IMR-90 (cell line): ENCODE measurements around the gene PPBP. TPM values are rescaled to one million over a fixed set of nuclear protein-coding genes. Genes with fewer than 3 reads are reported as not detected.

ENCODE experiments used
- ATAC-seq: fragments of 200-7000 bp; cut with Tn5 transposase; 2 replicates; pipeline ENCODE4 v1.9.1; 2020; ENCODE audit warnings: low read depth, mild to moderate bottlenecking, moderate library complexity
- BruUV-seq: library from RNA; stranded (reverse); fragments of 400-500 nt; replicated peaks from 2 replicates; lab custom pipeline; 2021; lab: Mats Ljungman, UMichigan
- CTCF ChIA-PET: fragments of 300-600 bp; formaldehyde crosslinking; extraction: SDS; loops from one replicate; lab custom pipeline; 2021; ENCODE audit warnings: antibody characterized with exemption; lab: Yijun Ruan, JAX
- POLR2A ChIA-PET: fragments of 300-600 bp; sonication (Branson Sonifier 250); formaldehyde crosslinking; loops from one replicate; lab custom pipeline; 2022; ENCODE audit warnings: antibody characterized with exemption; ENCODE audit not compliant: unreplicated experiment; lab: Charles Lee
- DNase-seq: peaks from one replicate; pipeline ENCODE4 v3.0.0; 2013
- H2AFZ ChIP-seq: replicated peaks from 2 replicates; pipeline ENCODE3; 2013; ENCODE audit warnings: low read length, mild to moderate bottlenecking; ENCODE audit not compliant: poor library complexity
- H2AK5ac ChIP-seq: 2 replicates; pipeline ENCODE4 v1.6.1; 2013; ENCODE audit warnings: low read depth, low read length, inconsistent platforms
- H2AK9ac ChIP-seq: replicated peaks from 2 replicates; pipeline ENCODE3; 2013; ENCODE audit warnings: mild to moderate bottlenecking, low read depth, low read length, moderate library complexity; ENCODE audit not compliant: poor library complexity
- H2BK120ac ChIP-seq: 2 replicates; pipeline ENCODE4 v1.6.1; 2013; ENCODE audit warnings: low read depth, low read length, inconsistent platforms
- H2BK15ac ChIP-seq: 3 replicates; pipeline ENCODE4 v1.6.1; 2013; ENCODE audit warnings: low read depth, low read length, inconsistent platforms
- H2BK20ac ChIP-seq: 2 replicates; pipeline ENCODE4 v1.6.1; 2013; ENCODE audit warnings: low read depth, mild to moderate bottlenecking, inconsistent platforms, low read length, moderate library complexity
- H2BK5ac ChIP-seq: 2 replicates; pipeline ENCODE4 v1.6.1; 2013; ENCODE audit warnings: mild to moderate bottlenecking, low read depth, low read length, inconsistent platforms; ENCODE audit not compliant: poor library complexity, severe bottlenecking
- H3K14ac ChIP-seq: replicated peaks from 2 replicates; pipeline ENCODE4 v1.6.1; 2013; ENCODE audit warnings: low read depth, low read length, inconsistent platforms
- H3K18ac ChIP-seq: 2 replicates; pipeline ENCODE4 v1.6.1; 2013; ENCODE audit warnings: low read depth, low read length, control low read depth
- H3K23ac ChIP-seq: 2 replicates; pipeline ENCODE4 v1.6.1; 2013; ENCODE audit warnings: low read depth, low read length, inconsistent platforms
- H3K27ac ChIP-seq: 2 replicates; pipeline ENCODE4 v1.5.1; 2013; ENCODE audit warnings: mild to moderate bottlenecking, control low read depth, low read length; ENCODE audit not compliant: insufficient read depth
- H3K27me3 ChIP-seq: 2 replicates; pipeline ENCODE4 v1.6.1; 2013; ENCODE audit warnings: low read length; ENCODE audit not compliant: control insufficient read depth, insufficient read depth
- H3K36me3 ChIP-seq: 2 replicates; pipeline ENCODE4 v1.6.1; 2013; ENCODE audit warnings: low read length, mixed read lengths; ENCODE audit not compliant: control insufficient read depth, insufficient read depth
- H3K4ac ChIP-seq: 2 replicates; pipeline ENCODE4 v1.6.1; 2013; ENCODE audit warnings: low read depth, low read length, inconsistent platforms
- H3K4me1 ChIP-seq: 2 replicates; pipeline ENCODE4 v1.6.1; 2013; ENCODE audit warnings: low read length, mixed read lengths; ENCODE audit not compliant: control insufficient read depth, insufficient read depth
- H3K4me2 ChIP-seq: 2 replicates; pipeline ENCODE4 v1.6.1; 2013; ENCODE audit warnings: low read depth, mild to moderate bottlenecking, control low read depth, low read length, moderate library complexity
- H3K4me3 ChIP-seq: 2 replicates; pipeline ENCODE4 v1.5.1; 2013; ENCODE audit warnings: low read depth, mild to moderate bottlenecking, control low read depth, low read length, moderate library complexity; ENCODE audit not compliant: insufficient read depth
- H3K56ac ChIP-seq: 2 replicates; pipeline ENCODE4 v1.6.1; 2013; ENCODE audit warnings: low read length, inconsistent platforms; ENCODE audit not compliant: insufficient read depth; ENCODE audit errors: extremely low read depth
- H3K79me1 ChIP-seq, 2 experiments: 2 replicates each; pipeline ENCODE4 v1.6.1; 2013; ENCODE audit warnings: low read length in 2 of 2, inconsistent platforms in 1 of 2, low read depth in 1 of 2
- H3K9ac ChIP-seq: 2 replicates; pipeline ENCODE4 v1.6.1; 2013; ENCODE audit warnings: low read depth, low read length, control low read depth
- H3K9me1 ChIP-seq: 2 replicates; pipeline ENCODE4 v1.6.1; 2013; ENCODE audit warnings: low read length, inconsistent platforms; ENCODE audit not compliant: insufficient read depth
- H3K9me3 ChIP-seq: 2 replicates; pipeline ENCODE4 v1.6.1; 2013; ENCODE audit warnings: low read length; ENCODE audit not compliant: control insufficient read depth, insufficient read depth
- H4K20me1 ChIP-seq: 2 replicates; pipeline ENCODE4 v1.6.1; 2013; ENCODE audit warnings: low read length, inconsistent platforms; ENCODE audit not compliant: insufficient read depth
- H4K5ac ChIP-seq: 2 replicates; pipeline ENCODE4 v1.6.1; 2013; ENCODE audit warnings: mild to moderate bottlenecking, low read depth, low read length, control low read depth
- H4K8ac ChIP-seq, 2 experiments: 2 replicates each; pipeline ENCODE4 v1.6.1; 2013; ENCODE audit warnings: low read depth in 2 of 2, low read length in 2 of 2, control low read depth in 1 of 2, inconsistent platforms in 1 of 2
- H4K91ac ChIP-seq: 2 replicates; pipeline ENCODE4 v1.6.1; 2013; ENCODE audit warnings: low read depth, low read length, inconsistent platforms; ENCODE audit not compliant: insufficient read depth
- BHLHE40 ChIP-seq: fragments of 150-350 bp; IDR thresholded peaks from 2 replicates; pipeline ENCODE4 v1.6.1; 2016; ENCODE audit warnings: mild to moderate bottlenecking, low read depth, low read length
- ELK1 ChIP-seq: fragments of 150-350 bp; IDR thresholded peaks from 2 replicates; pipeline ENCODE4 v1.6.1; 2016; ENCODE audit warnings: low read depth, mild to moderate bottlenecking, low read length, moderate library complexity, borderline replicate concordance
- MAFK ChIP-seq: IDR thresholded peaks from 2 replicates; pipeline ENCODE4 v1.6.1; 2012; ENCODE audit warnings: low read depth, low read length, improper control_type of control experiment
- MAZ ChIP-seq: IDR thresholded peaks from 2 replicates; pipeline ENCODE4 v1.6.1; 2012; ENCODE audit warnings: low read depth, mild to moderate bottlenecking, low read length, improper control_type of control experiment, moderate library complexity, borderline replicate concordance
- MXI1 ChIP-seq: IDR thresholded peaks from 2 replicates; pipeline ENCODE4 v1.6.1; 2012; ENCODE audit warnings: low read depth, mild to moderate bottlenecking, low read length, moderate library complexity, borderline replicate concordance
- POLR2A ChIP-seq: IDR thresholded peaks from 2 replicates; pipeline ENCODE4 v1.6.1; 2012; ENCODE audit warnings: mild to moderate bottlenecking, low read depth, low read length
- RCOR1 ChIP-seq: IDR thresholded peaks from 2 replicates; pipeline ENCODE4 v1.6.1; 2012; ENCODE audit warnings: mild to moderate bottlenecking, low read length, improper control_type of control experiment; ENCODE audit not compliant: insufficient replicate concordance
- RFX5 ChIP-seq: IDR thresholded peaks from 2 replicates; pipeline ENCODE4 v1.8.0; 2012; ENCODE audit warnings: low read depth, mild to moderate bottlenecking, low read length, moderate library complexity
- SMC3 ChIP-seq: fragments of 150-350 bp; IDR thresholded peaks from 2 replicates; pipeline ENCODE4 v1.6.1; 2016; ENCODE audit warnings: low read depth, mild to moderate bottlenecking, antibody characterized with exemption, low read length, moderate library complexity
- WGBS, 2 experiments: methylation state at CpG; one replicate each; pipeline versions ENCODE4 v1.1.5 to v1.1.7; 2013; ENCODE audit warnings: missing lambda C conversion rate in 2 of 2; ENCODE audit not compliant: insufficient read length in 1 of 2; ENCODE audit errors: extremely low coverage in 2 of 2; 5-methylcytosine and 5-hydroxymethylcytosine counted together
- dilution Hi-C: fragments of 300-500 bp; cut with HindIII; formaldehyde crosslinking; loops from one replicate; pipeline ENCODE4 v1.14.3; 2018; ENCODE audit warnings: low sequenced_read_pairs; ENCODE audit not compliant: unreplicated experiment
- in situ Hi-C: fragments of 300-500 bp; cut with MboI; formaldehyde crosslinking; loops from 3 replicates; pipeline ENCODE4 v1.14.3; 2019; ENCODE audit warnings: low sequenced_read_pairs, inconsistent platforms, mixed read lengths
- intact Hi-C: fragments of 100-400 bp; cut with micrococcal nuclease; formaldehyde crosslinking; loops from 2 replicates; pipeline ENCODE4 v1.10.0; 2022
- polyA plus RNA-seq, 3 experiments: library from polyadenylated mRNA; depleted of rRNA; stranded (reverse); fragments of >200 nt; gene quantifications; 2 replicates each; pipeline ENCODE4 v1.2.3, GENCODE V29; 2012; ENCODE audit warnings: low replicate concordance in 1 of 3
- total RNA-seq: library from RNA; depleted of rRNA; stranded (reverse); fragments of >200 nt; gene quantifications from 2 replicates; pipeline ENCODE4 v1.2.3, GENCODE V29; 2012
- TF ChIP-seq, protein P1 (sequence below): fragments of 150-350 bp; IDR thresholded peaks from 2 replicates; pipeline ENCODE4 v1.6.1; 2017; ENCODE audit warnings: mild to moderate bottlenecking, antibody characterized with exemption, low read length, low read depth

The PPBP gene
- total and polyA plus RNA-seq, 2 of the 4 experiments (the other 2 are of a cell fraction), result not detected

- Histone ChIP-seq H3K23ac (no peak overlapping the region), H2BK20ac (no peak overlapping the region), H3K9me1 (peaks cover 12% of the 10 kb centered on the region), H3K18ac (no peak overlapping the region), H3K27me3 (0 out of 2 replicates have a peak, but pooled peaks cover 2% of the 10 kb centered on the region), H2BK15ac (no peak overlapping the region), H4K8ac (no peak overlapping the region), H3K36me3 (no peaks in the 10 kb centered on the region), H3K14ac (no peak overlapping the region), H2AK5ac (no peak overlapping the region), H2AFZ (no peak overlapping the region), H2BK120ac (no peak overlapping the region), H3K4me2 (no peak overlapping the region), H3K4me3 (no peak overlapping the region), H4K20me1 (no peaks in the 10 kb centered on the region), H2BK5ac (no peak overlapping the region), H3K27ac (no peak overlapping the region), H3K9ac (no peak overlapping the region), H3K79me1 (no peaks in the 10 kb centered on the region), H3K4me1 (peaks cover 12% of the 10 kb centered on the region), H3K4ac (no peak overlapping the region), H4K5ac (no peak overlapping the region), H3K56ac (no peak overlapping the region), H3K9me3 (no peaks in the 10 kb centered on the region; the same call in 1 of the 2 replicates), H4K91ac (no peak overlapping the region), H2AK9ac (no peak overlapping the region)
- in situ Hi-C loops (no loop called here), intact Hi-C loops (no loop called here), dilution Hi-C loops (no loop called here)
- ChIA-PET POLR2A (no interaction called here), CTCF (interaction anchor here (0.9 to 1.7 kb wide), 2 partner anchors 15 to 23 kb away, joined by 3 to 5 read pairs; partner anchors contain the start of gene CXCL3)
- ATAC-seq (no peak), DNase-seq (no peak)
- no TSS peak for BruUV-seq
- WGBS, 2 experiments, result no CpG with 5 or more reads among the region's 3 CpGs
- TF ChIP-seq RCOR1 (no peak), POLR2A (no peak), ELK1 (no peak), MAZ (no peak), RFX5 (no peak), MXI1 (no peak), MAFK (no peak), BHLHE40 (no peak), SMC3 (no peak)
- TF ChIP-seq, protein P1, sequence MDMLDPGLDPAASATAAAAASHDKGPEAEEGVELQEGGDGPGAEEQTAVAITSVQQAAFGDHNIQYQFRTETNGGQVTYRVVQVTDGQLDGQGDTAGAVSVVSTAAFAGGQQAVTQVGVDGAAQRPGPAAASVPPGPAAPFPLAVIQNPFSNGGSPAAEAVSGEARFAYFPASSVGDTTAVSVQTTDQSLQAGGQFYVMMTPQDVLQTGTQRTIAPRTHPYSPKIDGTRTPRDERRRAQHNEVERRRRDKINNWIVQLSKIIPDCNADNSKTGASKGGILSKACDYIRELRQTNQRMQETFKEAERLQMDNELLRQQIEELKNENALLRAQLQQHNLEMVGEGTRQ, result no peak
Measured at GRCh38 chr4:74015126-74015780, 27.3 kb upstream of the PPBP start.
